TTC549 (cell line): ENCODE measurements around the gene TBCE.
"Not testable (repeated sequence)": the region's sequence is repeated elsewhere in the genome, so short reads cannot be mapped to it uniquely, and the experiment has no call there.

Experiments
- FAIRE-seq: peaks from 2 replicates; lab custom pipeline; 2012; peaks lifted over from hg19 to GRCh38; lab: Jason Lieb, UNC

The TBCE gene

DNA sequence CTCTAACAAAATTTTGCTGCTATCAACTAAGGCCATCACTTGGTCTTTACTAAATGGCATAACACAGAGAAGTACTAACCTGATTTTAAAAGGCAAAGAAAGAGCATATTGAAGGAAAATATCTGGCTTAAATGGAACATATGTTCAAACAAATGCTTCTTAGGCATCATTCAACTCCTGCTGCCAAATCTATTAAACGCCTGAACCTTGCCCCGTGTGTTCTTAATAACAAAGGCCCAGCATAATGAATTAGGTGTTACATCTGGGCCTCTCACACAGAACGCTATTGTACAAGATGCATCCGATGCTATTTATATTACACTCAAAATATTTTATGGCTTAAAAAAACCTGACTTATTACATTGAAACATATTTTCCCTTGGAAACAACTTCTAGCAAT is 88.6 kb downstream of the TBCE start:
- peak; percentile 43 for FAIRE-seq

DNA sequence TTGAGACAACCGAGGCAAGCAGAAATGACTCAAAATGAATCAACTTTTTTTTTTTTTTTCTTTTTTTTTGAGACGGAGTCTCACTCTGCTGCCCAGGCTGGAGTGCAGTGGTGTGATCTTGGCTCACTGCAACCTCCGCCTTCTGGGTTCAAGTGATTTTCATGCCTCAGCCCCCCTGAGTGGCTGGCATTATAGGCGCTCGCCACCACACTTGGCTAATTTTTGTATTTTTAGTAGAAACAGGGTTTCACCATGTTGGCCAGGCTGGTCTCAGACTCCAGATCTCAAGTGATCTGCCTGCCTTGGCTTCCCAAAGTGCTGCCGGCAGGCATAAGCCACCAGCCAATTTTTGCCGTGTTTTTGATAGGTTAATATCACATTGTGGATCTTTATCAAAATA is 90.6 kb downstream of the TBCE start:
- not testable (repeated sequence) for FAIRE-seq

DNA sequence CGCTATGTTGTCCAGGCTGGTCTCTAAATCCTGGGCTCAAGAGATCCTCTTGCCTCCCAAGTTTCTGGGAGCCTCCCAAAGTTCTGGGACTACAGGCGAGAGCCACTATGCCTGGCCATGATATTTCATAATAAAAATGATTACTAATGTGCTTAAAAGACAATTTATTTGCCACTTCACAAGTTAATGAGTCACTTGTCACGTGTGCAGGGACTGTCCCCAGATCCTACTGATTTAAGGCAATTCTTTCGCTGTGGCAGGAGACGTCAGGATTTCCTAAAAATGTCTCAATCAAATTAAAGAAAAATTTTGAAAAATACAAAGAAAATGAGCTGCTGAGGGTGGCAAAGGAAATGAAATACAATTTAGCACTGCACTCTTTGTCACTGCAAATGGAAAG is 93.5 kb downstream of the TBCE start:
- FAIRE-seq: no peak

DNA sequence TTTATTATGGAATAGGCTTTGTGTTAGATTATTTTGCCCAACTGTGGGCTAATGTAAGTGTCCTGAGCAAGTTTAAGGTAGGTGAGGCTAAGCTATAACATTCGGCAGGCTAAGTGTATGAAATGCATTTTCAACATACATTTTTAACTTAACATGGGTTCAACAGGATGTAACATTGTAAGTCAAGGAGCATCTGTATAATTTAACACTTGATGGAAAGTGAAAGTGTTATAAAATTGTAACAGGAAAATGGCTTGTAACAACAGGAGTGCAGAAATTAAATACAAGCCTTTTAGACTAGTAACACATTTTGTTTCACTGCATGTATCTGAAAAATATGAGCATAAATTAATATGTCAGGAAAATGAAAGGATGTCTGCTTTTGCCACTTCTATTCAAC is 94.7 kb downstream of the TBCE start:
- FAIRE-seq: no peak

DNA sequence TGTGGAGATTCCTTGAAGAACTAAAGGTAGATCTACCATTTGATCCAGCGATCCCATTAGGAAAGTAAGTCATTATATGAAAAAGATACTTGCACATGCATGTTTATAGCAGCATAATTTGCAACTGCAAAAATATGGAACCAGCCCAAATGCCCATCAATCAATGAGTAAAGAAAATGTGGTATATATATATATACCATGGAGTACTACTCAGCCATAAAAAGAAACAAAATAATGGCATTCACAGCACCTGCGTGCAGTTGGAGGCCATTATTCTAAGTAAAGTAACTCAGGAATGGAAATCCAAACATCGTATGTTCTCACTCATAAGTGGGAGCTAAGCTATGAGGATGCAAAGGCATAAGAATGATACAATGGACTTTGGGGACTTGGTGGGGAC is 95.6 kb downstream of the TBCE start:
- FAIRE-seq: not testable (repeated sequence)

DNA sequence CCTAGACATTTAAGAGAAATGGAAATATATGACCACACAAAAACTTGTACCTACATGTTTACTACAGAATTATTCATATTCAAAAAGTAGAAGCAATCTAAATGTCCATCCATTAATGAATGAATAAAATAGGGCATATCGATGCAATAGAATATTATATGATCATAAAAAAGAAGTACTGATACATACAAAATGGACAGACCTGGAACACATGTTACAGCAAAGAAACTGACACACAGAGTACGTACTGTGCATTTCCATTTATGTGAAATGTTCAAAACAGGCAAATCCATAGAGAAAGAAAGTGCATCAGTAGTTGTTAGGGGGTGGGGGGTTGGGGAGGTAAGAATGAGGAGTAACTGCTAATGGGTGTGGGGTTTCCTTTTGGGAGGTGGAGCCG is 97.8 kb downstream of the TBCE start:
- FAIRE-seq: peak; percentile 52

DNA sequence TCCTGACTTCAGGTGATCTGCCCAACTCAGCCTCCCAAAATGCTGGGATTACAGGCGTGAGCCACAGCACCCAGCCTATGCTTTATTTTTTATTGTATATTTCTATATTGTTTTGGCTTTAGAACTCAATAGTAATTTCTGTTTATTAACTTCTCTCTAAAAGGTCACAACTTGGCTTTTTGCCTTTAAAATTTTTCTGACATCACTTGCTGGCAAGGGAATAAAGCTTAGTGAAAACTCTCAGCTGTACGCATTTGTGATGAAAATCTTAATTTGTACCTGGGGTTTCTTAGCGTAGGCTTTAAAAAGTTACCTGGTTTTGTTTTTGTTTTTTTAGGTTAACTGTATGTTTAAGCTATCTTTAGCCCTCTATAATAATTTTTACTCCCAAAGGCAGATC is 100.8 kb downstream of the TBCE start:
- no peak for FAIRE-seq

DNA sequence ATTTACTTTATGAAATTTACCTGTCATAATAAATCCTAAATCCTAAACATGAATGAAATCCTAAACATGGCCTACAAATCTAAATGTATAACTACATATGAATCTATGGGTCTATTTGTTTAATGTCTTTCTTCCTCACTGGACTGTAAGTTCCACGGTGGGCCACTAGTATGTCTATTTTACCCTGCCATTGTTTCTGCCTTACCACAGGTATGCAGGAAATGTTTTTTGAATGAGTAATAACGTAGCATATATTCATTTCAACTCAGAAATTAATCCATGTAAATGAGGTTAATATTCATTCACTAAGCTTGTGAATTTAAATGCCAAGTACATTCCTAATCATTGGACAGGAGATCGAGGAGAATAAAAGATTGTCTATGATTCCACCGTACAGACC is 101.7 kb downstream of the TBCE start:
- FAIRE-seq: peak; percentile 62

DNA sequence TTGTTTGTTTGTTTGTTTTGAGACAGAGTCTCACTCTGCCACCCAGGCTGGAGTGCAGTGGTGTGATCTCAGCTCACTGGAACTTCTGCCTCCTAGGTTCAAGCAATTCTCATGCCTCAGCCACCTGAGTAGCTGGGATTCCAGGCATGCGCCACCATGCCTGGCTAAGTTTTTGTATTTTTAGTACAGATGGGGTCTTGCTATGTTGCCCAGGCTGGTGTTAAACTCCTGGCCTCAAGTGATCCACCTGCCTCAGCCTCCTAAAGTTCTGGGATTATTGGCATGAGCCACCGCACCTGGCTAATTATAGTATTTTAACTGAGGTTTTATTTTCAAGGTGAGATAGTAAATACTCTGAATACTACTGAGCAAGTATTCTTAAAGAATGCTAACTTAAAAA is 102.7 kb downstream of the TBCE start:
- FAIRE-seq: not testable (repeated sequence)

DNA sequence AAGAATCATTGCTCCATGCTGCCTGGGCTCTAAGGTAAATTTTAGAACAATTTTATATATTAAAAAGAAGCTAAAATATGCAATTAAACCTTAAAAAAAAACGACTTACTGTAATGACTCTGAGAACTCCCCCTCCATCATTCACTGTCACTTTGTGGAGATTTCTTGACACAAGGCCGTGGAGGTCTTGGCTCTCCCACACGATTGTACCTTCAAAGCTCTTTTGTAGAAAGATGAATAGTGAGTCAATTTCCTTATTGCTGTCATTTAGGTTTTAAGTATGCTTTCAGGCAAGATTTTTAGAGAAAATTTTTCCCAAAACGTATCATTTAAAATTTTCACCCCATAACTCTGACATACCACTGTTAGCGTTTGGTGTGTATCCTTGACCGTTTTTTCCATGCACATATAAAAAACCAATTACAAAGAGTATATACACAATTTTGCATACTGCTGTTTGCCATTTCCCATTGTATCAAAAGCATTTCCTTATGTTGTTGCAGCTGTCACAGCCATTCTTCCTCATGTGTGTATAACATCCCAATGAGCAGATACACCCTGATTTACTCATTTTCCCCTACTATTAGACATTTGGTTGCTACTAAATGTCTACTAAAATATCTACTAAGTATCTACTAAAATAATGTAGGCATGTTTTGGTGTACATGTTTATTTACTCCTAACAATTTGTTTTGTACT is 103.7 kb downstream of the TBCE start:
- peak; percentile 5 for FAIRE-seq

DNA sequence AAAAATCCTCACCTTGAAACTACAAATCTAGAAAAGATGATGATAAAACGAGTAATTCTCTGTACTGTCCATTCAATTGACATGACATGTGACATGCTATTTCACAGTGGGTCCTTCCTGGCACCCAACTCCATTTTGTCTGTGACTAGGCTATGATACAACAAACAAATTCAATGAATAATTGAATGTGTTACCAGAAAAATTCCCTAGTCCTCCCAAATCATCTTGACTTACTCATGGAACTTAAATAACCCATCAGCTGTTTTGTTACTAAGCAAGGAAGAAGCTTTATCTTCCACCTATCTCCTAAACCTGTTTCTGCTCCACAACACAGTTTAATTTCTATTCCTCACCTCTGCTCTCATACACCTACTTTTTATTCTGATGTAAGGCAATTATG is 106.6 kb downstream of the TBCE start:
- no peak for FAIRE-seq

DNA sequence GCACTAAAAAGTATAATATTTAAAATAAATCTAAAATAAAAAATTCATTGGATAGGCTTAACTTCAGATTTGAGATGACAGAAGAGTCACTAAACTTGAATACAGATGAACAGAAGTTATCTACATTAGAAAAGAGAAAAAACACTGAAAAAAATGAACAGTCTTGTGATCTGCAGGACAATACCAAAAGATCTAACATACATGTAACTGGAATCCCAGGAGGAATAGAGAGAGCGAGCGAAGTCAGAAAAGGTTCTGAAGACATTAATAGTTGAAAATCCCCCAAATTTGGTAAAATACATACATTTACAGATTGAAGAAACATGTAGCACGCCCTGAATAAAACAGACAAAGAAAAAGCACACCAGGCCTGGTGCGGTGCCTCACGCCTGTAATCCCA is 115.9 kb downstream of the TBCE start:
- no peak for FAIRE-seq

DNA sequence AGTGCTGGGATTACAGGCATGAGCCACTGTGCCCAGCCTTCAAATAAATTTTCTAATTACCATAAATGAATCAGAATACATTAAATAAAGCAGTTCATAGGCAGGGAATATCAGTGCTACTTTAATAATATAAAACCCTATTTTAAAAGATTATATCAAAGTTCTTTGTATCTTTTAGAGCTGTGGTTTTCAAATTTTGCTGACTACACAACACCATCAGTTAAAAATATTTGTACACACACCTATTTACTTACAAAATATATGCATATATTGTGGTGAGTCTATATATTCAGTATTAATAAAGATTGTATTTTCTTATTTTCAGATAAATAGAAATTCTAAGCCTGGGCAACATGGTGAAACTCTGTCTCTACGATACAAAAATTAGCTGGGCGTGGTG is 118.3 kb downstream of the TBCE start:
- FAIRE-seq: no peak

DNA sequence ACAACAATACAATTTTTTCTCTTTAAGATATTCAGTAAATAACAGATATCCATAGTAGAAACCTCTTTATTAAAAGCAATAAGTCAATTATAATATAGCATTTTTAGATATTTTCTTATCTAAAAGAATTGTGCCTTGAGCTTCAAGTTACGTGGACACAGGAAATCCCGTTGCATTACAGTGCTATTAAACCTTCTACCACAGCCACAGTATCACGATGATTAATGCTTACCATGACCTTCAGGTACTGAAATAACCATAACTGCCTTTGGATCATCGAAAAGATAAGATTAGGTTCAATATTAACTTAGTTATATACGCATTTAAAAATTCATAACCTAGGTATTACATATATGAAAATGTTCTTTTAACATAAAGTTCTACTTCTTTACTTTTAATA is 119.1 kb downstream of the TBCE start:
- peak; percentile 89 for FAIRE-seq

DNA sequence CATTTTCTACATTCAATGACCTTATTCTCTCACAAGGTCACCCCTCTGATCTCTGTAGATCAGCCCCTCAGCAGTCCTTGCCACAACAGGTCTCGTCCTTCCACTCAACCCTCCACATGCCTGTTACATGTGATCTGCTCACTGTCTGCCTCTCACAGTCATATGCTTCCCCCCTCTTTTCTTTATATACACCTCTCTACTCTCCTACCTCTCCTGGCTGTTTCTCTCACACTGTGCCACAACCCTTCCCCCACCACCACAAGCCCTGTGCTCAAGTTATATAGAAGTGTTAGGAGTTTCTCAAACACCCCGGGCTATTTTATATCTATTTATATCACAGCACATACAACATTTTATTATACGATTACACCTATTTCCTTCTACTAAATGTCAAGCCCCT is 124.4 kb downstream of the TBCE start:
- no peak for FAIRE-seq

DNA sequence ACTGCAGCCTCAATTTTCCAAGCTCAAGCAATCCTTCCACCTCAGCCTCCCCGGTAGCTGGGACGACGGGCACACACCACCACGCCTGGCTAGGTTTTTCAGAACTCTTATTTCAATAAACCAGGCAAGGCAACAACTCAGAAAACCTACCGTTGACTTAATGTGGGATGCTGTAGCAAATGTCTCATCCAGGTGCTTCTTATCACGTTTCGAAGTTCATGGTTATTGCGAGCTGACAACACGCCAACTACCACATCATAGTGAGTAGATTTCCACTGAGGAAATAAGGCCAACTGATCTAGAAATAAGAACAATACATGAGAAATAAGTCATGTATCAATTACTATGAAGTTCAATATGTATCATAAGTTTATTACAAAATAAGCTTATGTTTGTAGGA is 127.3 kb downstream of the TBCE start:
- FAIRE-seq: peak; percentile 78

DNA sequence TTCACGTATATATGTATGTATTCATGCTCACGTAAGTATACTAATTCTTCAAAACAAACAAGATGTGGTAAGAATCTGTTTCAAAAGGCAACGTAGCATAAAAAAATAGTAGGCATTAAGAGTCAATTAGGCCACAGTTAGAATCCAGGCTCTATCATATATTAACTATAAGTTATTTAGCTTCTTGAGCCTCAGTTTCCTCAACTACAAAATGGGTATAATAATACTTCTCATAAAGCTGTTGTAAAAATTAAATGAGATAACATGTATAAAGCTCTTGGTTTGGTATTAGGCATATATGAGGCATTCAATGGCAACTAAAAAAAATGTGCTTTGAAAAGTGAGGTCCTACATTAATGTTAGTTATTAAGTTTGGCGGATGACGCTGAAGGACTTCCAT is 127.8 kb downstream of the TBCE start:
- no peak for FAIRE-seq

DNA sequence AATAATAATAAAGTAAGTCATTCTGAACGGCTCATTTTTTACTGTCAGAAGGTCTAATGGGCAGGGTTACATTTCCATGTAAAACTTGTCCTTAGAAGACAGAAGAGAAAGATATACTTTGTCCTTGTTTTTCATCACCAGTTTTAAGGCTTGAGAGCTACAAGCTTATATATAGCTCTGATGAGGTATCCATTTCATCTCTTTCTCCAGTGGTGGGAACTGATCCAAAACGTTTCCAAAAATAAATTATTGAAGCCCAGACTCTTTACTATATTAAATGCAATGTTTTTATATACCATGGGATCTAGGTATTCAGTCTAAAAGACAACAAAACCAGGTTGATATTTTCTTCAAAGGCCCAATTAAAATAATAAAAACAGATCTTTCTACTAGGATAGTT is 128.3 kb downstream of the TBCE start:
- peak; percentile 37 for FAIRE-seq

DNA sequence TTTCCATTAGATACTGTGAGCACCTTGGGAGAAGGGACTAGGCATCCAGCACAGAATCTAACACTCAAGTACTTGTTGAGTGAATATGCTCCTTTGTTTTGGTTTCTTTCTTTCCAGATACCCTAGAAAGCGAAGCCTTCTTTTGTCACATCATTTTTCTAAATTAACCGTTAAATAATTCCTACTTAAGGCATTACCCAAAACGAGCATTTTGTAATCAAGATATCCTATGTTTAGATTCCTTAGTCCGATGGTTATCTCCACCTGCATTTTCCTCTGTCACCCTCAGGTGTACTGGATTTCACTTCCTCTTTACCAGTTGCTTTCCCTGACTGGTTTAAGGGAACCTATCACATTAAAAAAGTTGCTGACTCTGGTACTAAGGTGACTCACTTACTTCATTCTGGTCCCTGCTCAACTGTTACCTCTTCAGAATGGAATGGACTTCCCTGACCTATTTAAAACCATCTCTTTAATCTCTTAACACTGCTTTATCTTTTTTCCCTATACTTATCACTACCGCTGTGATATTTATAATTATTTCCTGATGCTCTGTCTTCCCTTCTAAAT is 133.8 kb downstream of the TBCE start:
- no peak for FAIRE-seq
